Stimulated activated CD4-positive, alpha-beta T cell treated with anti-CD3 and anti-CD28 coated beads, Interleukin-12 subunit alpha, Interleukin-12 subunit beta, amount 100 ng/mL, for 48 hours (primary cell): ENCODE data around the gene SPTY2D1.

ENCODE experiments used
- DNase-seq, 3 donors: peaks; one replicate each; pipeline ENCODE4 v3.0.0-alpha.2; 2020; ENCODE audit warnings: low read depth in 2 of 3, low spot score in 1 of 3

Gene SPTY2D1

DNA sequence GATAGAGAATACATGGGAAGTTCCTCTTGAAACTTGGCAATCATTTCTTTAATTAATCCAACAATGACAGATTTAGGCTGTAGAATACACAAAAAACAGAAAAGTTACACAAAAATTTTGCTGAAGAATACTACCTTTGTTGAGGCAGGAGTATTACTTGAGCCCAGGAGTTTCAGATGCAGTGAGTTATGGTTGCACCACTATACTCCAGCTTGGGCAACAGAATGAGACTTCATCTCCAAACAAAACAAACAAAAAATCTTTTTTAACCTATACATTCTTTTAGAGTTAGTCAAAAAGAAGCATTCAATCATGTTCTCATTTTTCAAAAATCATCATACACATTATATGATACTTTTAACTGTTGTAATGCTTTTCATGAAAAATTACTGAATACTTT lies 67.7 kb downstream of the SPTY2D1 start:
- DNase-seq = no peak

DNA sequence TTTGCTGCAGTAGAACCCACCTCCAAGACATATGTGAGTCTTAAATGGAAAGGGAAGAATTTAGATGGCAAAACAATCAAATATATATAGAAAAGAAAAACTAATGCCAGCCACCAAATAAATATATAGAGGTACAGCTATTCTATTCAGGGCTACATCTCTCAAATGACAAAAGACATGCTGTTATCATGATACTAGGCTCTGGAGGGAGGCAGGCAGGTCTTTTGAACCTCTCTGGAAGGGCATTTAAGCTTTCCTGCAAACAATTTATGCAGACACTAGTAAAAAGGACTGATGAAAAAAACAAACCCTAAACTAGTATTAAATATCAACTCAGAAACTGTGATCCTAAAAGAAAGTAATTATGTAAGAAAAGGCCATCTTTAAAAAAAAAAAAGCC lies 70.0 kb downstream of the SPTY2D1 start:
- DNase-seq = no peak

DNA sequence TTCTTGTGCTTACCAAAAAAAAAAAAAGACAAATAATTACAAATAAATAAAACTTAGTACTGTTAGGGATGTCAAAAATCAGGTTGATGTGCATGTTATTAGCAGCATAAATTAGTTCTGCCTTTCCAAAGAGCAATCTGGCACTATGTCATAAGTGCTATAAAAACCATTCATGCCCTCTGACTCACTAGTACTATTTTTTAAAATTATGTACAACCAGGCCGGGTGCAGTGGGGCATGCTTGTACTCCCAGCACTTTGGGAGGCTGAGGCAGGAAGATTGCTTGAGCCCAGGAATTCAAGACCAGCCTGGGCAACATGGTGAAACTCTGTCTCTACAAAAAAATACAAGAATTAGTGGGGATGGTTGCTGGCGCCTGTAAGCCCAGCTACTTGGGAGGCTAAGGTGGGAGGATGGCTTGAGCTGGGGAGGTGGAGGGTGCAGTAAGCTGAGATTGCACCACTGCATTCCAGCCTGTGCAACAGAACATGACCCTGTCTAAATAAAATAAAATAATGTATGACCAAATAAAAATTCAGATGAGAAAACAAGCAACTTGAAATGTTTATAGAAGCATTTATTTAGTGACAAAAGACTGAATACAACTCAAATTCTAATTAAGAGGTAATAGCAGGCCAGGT lies 70.9 kb downstream of the SPTY2D1 start:
- no peak for DNase-seq
